Gastroesophageal sphincter (tissue), 2 donors: Measurements from ENCODE around the gene TMEM169.

ENCODE experiments used
- EP300 ChIP-seq: sonication (generic); formaldehyde crosslinking; IDR thresholded peaks from one replicate; pipeline ENCODE4 v1.6.1; 2017; ENCODE audit warnings: antibody characterized with exemption, mild to moderate bottlenecking
- POLR2A ChIP-seq, 2 donors: fragments of 450-650 bp; IDR thresholded peaks; one replicate each; pipeline ENCODE4 v1.6.1; 2017; ENCODE audit warnings: antibody characterized with exemption in 2 of 2, mild to moderate bottlenecking in 2 of 2, moderate library complexity in 1 of 2

DNA sequence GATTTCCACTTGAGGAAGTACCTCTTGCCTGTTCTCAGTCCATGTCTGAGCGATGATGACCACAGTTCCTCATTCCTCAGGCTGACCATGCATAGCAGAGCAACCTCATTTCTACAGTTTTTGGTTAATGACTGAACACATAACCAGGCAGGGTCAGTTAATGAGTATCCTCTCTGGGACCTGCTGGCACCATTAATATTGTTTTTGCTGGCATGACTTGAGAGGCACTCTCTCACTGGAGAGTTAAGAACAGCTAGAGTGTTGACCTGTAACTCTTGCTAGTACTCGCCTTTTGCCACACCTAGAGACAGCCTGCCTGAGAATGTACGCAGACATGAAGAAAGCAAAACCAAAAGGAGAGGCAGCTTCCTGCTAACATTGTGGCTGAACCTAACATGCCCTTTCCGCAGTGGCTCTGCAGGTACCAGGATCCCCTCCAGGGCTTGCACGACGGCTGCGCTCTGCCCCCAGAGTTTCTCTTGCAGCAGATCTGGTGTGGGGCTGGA is 24.0 kb upstream of the TMEM169 start:
- TF ChIP-seq EP300 (no peak), POLR2A (IDR thresholded peaks at IDR 0.05) (no peak)
